Measurements from ENCODE around the gene FSCN2.
"Not testable (repeated sequence)": the region's sequence is repeated elsewhere in the genome, so short reads cannot be mapped to it uniquely, and the experiment has no call there.

The FSCN2 gene

DNA sequence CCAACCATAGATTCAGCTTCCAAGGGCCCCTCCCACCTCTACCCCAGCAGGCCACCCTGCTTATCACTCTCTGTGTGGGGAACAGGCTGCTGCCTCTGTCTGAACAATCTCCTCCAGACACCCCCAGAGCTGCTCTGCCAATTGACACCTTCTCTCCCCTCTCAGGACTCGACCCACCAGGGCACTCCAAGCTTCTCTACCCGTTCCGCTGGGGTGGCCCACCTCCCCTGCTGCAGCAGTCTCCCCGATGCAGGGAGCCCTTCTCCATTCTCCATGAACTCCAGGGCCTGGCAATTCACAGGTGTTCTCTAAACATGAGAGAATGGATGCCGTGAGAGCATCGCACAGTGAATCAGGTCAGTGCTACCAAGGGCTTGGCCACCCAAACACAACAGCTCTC, 52.3 kb downstream of the FSCN2 start:
- DNase-seq, result no peak

GRCh38 chr17:81581758-81582157, 53.6 kb downstream of the FSCN2 start:
- no peak for DNase-seq

GRCh38 chr17:81582341-81582740, 54.2 kb downstream of the FSCN2 start:
- DNase-seq, result no peak

- DNase-seq, result no peak
Observed at GRCh38 chr17:81582749-81583148, 54.6 kb downstream of the FSCN2 start.

GRCh38 chr17:81583589-81584342, 55.6 kb downstream of the FSCN2 start:
- DNase-seq, result no peak

- not testable (repeated sequence) for DNase-seq
Observed at GRCh38 chr17:81584771-81585170, 56.6 kb downstream of the FSCN2 start.

- no peak for DNase-seq
Observed at GRCh38 chr17:81586096-81586495, 57.9 kb downstream of the FSCN2 start.

All from activated T-cell treated with anti-CD3 and anti-CD28 coated beads for 4 hours (primary cell).